SK-N-SH treated with all-trans-retinoic acid at 6 μM for 48 hours (cell line): ENCODE results near the gene SBK2.

ENCODE experiments used
- ATAC-seq: fragments of 200-7000 bp; cut with Tn5 transposase; 3 replicates; pipeline ENCODE4 v1.9.1; 2020; ENCODE audit warnings: mild to moderate bottlenecking, moderate library complexity
- ARNTL ChIP-seq: fragments of 450-650 bp; formaldehyde crosslinking; IDR thresholded peaks from 2 replicates; pipeline ENCODE4 v1.5.0; 2020; ENCODE audit warnings: low read depth, mild to moderate bottlenecking, moderate library complexity, borderline replicate concordance
- BACH2 ChIP-seq: fragments of 250-450 bp; sonication (Bioruptor Pico); IDR thresholded peaks from 2 replicates; pipeline ENCODE4 v1.9.0; 2021; ENCODE audit warnings: mild to moderate bottlenecking, borderline replicate concordance
- CSDC2 ChIP-seq: fragments of 250-450 bp; sonication (Bioruptor Pico); IDR thresholded peaks from 2 replicates; pipeline ENCODE4 v1.5.0; 2020; ENCODE audit warnings: mild to moderate bottlenecking, moderate library complexity
- ESRRG ChIP-seq: fragments of 250-450 bp; sonication (Bioruptor Pico); IDR thresholded peaks from 2 replicates; pipeline ENCODE4 v1.6.1; 2021; ENCODE audit warnings: mild to moderate bottlenecking
- GLIS3 ChIP-seq: fragments of 250-450 bp; sonication (Bioruptor Pico); IDR thresholded peaks from 2 replicates; pipeline ENCODE4 v1.5.0; 2020; ENCODE audit warnings: mild to moderate bottlenecking, moderate library complexity
- ISL1 ChIP-seq: fragments of 250-450 bp; sonication (Bioruptor Pico); IDR thresholded peaks from 2 replicates; pipeline ENCODE4 v2.1.2; 2022; ENCODE audit warnings: mild to moderate bottlenecking, moderate library complexity
- OSR1 ChIP-seq: fragments of 250-450 bp; sonication (Bioruptor Pico); IDR thresholded peaks from 2 replicates; pipeline ENCODE4 v1.8.0; 2022; ENCODE audit warnings: moderate library complexity, mild to moderate bottlenecking, inconsistent platforms
- PPARA ChIP-seq: fragments of 250-450 bp; sonication (Bioruptor Pico); IDR thresholded peaks from 2 replicates; pipeline ENCODE4 v1.5.0; 2020; ENCODE audit warnings: mild to moderate bottlenecking, borderline replicate concordance
- TCF4 ChIP-seq: fragments of 250-450 bp; sonication (Bioruptor Pico); IDR thresholded peaks from 2 replicates; pipeline ENCODE4 v1.8.0; 2021; ENCODE audit warnings: mild to moderate bottlenecking, moderate library complexity, borderline replicate concordance
- TOX ChIP-seq: fragments of 250-450 bp; sonication (Bioruptor Pico); IDR thresholded peaks from 2 replicates; pipeline ENCODE4 v1.8.0; 2021; ENCODE audit warnings: mild to moderate bottlenecking, moderate library complexity, borderline replicate concordance
- ZC3H10 ChIP-seq: fragments of 250-450 bp; sonication (Bioruptor Pico); IDR thresholded peaks from 2 replicates; pipeline ENCODE4 v1.5.1; 2021; ENCODE audit warnings: mild to moderate bottlenecking, moderate library complexity
- ZFP3 ChIP-seq: fragments of 250-450 bp; sonication (Bioruptor Pico); IDR thresholded peaks from 2 replicates; pipeline ENCODE4 v1.5.0; 2020; ENCODE audit warnings: mild to moderate bottlenecking, moderate library complexity
- ZFP30 ChIP-seq: fragments of 450-650 bp; formaldehyde crosslinking; IDR thresholded peaks from 2 replicates; pipeline ENCODE4 v1.5.0; 2022; ENCODE audit warnings: mild to moderate bottlenecking, moderate library complexity
- ZNF565 ChIP-seq: fragments of 450-650 bp; formaldehyde crosslinking; conservative IDR thresholded peaks from 2 replicates; pipeline ENCODE4 v1.5.0; 2020; ENCODE audit warnings: low read depth, mild to moderate bottlenecking, moderate library complexity
- ZNF70 ChIP-seq: fragments of 450-650 bp; formaldehyde crosslinking; IDR thresholded peaks from 2 replicates; pipeline ENCODE4 v1.5.0; 2020; ENCODE audit warnings: mild to moderate bottlenecking, moderate library complexity
- ZNF8 ChIP-seq: fragments of 450-650 bp; formaldehyde crosslinking; IDR thresholded peaks from 2 replicates; pipeline ENCODE4 v1.5.0; 2020; ENCODE audit warnings: mild to moderate bottlenecking, moderate library complexity
- TF ChIP-seq, protein P1 (sequence below): fragments of 250-450 bp; sonication (Bioruptor Pico); IDR thresholded peaks from 2 replicates; pipeline ENCODE4 v1.5.0; 2020; ENCODE audit warnings: mild to moderate bottlenecking, moderate library complexity
- TF ChIP-seq, protein P2 (sequence below): fragments of 250-450 bp; sonication (Bioruptor Pico); IDR thresholded peaks from 2 replicates; pipeline ENCODE4 v1.8.0; 2021; ENCODE audit warnings: low read depth, mild to moderate bottlenecking, moderate library complexity, borderline replicate concordance
- TF ChIP-seq, protein P3 (sequence below): fragments of 250-450 bp; sonication (Bioruptor Pico); IDR thresholded peaks from 2 replicates; pipeline ENCODE4 v1.5.1; 2020; ENCODE audit warnings: low read depth, mild to moderate bottlenecking, moderate library complexity
- TF ChIP-seq, protein P4 (sequence below): fragments of 250-450 bp; sonication (Bioruptor Pico); IDR thresholded peaks from 2 replicates; pipeline ENCODE4 v1.5.1; 2021; ENCODE audit warnings: mild to moderate bottlenecking, moderate library complexity

SBK2 gene

DNA sequence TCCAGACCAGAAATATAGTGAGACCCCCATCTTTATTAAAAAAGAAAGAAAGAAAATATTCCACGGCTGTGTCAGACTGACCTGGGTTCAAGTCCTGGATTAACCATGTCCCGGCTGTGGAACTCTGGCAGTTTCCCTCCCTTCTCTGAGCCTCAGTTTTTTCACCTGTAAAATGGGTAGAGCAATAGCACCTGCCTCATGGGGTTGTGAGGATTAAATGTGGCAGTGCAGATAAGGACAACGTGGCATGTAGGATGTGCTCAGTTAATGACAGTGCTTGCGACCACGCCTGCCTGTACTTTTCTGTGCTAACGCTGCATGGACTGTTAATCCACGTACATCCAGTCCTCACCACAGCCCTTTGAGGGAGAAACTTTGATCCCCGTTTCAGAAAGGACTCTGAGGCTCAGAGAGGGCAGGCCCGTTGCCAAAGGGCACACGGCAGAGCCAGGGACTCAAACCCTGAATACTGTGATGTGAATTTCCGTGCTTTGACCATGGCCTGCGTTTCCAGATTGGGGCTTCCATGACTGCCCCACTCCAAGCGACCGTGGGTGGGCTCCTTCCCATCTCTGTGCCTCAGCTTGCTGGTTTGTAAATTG is 16.1 kb downstream of the SBK2 start:
- no peak for TF ChIP-seq ZFP30 (CRISPR knock-in tag)
- TF ChIP-seq ARNTL (CRISPR knock-in tag): no peak
- no peak for TF ChIP-seq ZNF8 (CRISPR knock-in tag)
- no peak for TF ChIP-seq CSDC2 (CRISPR knock-in tag)
- TF ChIP-seq, protein P1, sequence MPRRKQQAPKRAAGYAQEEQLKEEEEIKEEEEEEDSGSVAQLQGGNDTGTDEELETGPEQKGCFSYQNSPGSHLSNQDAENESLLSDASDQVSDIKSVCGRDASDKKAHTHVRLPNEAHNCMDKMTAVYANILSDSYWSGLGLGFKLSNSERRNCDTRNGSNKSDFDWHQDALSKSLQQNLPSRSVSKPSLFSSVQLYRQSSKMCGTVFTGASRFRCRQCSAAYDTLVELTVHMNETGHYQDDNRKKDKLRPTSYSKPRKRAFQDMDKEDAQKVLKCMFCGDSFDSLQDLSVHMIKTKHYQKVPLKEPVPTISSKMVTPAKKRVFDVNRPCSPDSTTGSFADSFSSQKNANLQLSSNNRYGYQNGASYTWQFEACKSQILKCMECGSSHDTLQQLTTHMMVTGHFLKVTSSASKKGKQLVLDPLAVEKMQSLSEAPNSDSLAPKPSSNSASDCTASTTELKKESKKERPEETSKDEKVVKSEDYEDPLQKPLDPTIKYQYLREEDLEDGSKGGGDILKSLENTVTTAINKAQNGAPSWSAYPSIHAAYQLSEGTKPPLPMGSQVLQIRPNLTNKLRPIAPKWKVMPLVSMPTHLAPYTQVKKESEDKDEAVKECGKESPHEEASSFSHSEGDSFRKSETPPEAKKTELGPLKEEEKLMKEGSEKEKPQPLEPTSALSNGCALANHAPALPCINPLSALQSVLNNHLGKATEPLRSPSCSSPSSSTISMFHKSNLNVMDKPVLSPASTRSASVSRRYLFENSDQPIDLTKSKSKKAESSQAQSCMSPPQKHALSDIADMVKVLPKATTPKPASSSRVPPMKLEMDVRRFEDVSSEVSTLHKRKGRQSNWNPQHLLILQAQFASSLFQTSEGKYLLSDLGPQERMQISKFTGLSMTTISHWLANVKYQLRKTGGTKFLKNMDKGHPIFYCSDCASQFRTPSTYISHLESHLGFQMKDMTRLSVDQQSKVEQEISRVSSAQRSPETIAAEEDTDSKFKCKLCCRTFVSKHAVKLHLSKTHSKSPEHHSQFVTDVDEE (CRISPR knock-in tag): no peak
- no peak for TF ChIP-seq BACH2 (CRISPR knock-in tag)
- TF ChIP-seq OSR1 (CRISPR knock-in tag): no peak
- TF ChIP-seq ESRRG (CRISPR knock-in tag): no peak
- no peak for TF ChIP-seq TCF4
- TF ChIP-seq, protein P2, sequence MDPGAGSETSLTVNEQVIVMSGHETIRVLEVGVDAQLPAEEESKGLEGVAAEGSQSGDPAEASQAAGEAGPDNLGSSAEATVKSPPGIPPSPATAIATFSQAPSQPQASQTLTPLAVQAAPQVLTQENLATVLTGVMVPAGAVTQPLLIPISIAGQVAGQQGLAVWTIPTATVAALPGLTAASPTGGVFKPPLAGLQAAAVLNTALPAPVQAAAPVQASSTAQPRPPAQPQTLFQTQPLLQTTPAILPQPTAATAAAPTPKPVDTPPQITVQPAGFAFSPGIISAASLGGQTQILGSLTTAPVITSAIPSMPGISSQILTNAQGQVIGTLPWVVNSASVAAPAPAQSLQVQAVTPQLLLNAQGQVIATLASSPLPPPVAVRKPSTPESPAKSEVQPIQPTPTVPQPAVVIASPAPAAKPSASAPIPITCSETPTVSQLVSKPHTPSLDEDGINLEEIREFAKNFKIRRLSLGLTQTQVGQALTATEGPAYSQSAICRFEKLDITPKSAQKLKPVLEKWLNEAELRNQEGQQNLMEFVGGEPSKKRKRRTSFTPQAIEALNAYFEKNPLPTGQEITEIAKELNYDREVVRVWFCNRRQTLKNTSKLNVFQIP (CRISPR knock-in tag): no peak
- no peak for TF ChIP-seq TOX (CRISPR knock-in tag)
- TF ChIP-seq, all 23 proteins: peak for 0
- no peak for ATAC-seq

DNA sequence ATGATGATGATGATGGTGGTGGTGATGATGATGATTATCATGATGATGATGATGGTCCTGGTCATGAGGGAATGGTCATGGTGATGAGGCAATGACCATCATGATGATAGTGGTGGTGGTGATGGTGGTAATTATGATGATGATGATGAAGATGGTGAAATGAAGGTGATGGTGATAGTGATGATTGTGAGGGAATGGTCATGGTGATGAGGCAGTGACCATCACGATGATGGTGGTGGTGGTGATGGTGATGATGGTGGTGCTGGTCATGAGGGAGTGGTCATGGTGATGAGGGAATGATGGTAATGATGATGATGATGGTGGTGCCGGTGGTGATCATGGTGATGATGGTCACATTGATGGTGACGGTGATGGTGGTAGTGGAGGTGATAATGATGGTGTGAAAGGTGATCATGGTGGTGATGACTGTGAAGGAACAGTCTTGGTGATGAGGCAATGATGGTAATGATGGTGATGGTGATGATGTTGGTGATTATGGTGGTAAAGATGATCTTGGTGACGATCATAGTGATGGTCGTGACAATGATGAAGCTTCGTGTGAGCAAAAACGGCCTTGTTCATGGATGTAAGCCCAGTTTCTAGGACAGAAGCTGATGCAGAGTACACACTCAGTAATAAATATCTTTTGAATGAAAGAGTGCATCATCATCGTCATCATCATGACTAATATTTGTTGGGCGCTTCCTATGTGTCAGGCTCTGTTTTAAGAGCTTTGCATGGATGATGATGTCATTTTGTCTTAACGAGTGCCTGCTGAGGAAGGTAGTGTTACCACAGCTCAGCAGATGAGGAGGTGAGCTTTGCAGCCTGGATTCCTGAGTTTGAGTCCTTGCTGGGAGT is 17.3 kb downstream of the SBK2 start:
- ATAC-seq: no peak
- TF ChIP-seq, protein P2 (CRISPR knock-in tag): no peak
- TF ChIP-seq ZC3H10 (CRISPR knock-in tag): no peak
- TF ChIP-seq ARNTL (CRISPR knock-in tag): no peak
- TF ChIP-seq ZFP30 (CRISPR knock-in tag): no peak
- no peak for TF ChIP-seq BACH2 (CRISPR knock-in tag)
- TF ChIP-seq ZNF70: no peak
- TF ChIP-seq, all 23 proteins: peak for 0

DNA sequence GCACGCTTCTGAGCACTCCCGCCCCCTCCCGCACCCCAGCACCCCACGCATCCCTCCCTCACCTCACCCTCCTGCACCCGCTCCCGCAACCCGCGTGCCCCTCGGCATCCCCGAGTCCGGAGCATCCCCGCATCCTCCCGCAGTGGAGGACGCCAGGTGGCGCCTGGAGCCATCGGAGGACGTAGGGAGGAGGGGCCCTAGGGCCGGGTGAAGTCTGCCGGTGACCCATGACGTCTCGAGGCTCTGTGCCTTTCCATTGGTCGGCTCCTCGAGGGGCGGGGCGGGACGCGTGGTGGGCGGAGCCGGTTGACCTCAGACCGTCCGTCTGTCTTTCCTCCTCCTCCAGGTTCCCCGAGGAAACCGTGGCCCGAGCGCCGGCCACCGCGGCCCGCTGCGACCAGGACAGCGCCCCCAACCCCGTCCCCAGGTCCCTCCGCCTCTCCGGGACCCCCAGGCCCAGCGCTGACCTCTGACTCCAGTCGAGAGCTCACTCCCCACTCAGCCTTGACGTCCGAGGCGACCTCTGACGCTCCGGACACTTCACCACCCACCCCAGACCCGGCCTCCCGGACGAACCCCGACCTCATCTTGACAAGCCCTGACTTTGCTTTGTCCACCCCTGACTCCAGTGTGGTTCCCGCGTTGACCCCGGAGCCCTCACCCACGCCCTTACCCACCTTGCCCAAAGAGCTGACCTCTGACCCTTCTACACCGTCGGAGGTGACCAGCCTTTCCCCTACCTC is 19.9 kb downstream of the SBK2 start:
- ATAC-seq: peak; percentile 98
- TF ChIP-seq ZNF565 (CRISPR knock-in tag) (no peak), ZC3H10 (CRISPR knock-in tag) (no peak), ISL1 (CRISPR knock-in tag) (no peak), ARNTL (CRISPR knock-in tag) (no peak), ESRRG (CRISPR knock-in tag) (no peak), BACH2 (CRISPR knock-in tag) (no peak), TCF4 (no peak), ZFP3 (CRISPR knock-in tag) (no peak), GLIS3 (CRISPR knock-in tag) (no peak), ZNF8 (CRISPR knock-in tag) (no peak), PPARA (CRISPR knock-in tag) (no peak)
- TF ChIP-seq, protein P3, sequence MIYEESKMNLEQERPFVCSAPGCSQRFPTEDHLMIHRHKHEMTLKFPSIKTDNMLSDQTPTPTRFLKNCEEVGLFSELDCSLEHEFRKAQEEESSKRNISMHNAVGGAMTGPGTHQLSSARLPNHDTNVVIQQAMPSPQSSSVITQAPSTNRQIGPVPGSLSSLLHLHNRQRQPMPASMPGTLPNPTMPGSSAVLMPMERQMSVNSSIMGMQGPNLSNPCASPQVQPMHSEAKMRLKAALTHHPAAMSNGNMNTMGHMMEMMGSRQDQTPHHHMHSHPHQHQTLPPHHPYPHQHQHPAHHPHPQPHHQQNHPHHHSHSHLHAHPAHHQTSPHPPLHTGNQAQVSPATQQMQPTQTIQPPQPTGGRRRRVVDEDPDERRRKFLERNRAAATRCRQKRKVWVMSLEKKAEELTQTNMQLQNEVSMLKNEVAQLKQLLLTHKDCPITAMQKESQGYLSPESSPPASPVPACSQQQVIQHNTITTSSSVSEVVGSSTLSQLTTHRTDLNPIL: no peak
- TF ChIP-seq, protein P1 (CRISPR knock-in tag): no peak
- TF ChIP-seq, protein P4, sequence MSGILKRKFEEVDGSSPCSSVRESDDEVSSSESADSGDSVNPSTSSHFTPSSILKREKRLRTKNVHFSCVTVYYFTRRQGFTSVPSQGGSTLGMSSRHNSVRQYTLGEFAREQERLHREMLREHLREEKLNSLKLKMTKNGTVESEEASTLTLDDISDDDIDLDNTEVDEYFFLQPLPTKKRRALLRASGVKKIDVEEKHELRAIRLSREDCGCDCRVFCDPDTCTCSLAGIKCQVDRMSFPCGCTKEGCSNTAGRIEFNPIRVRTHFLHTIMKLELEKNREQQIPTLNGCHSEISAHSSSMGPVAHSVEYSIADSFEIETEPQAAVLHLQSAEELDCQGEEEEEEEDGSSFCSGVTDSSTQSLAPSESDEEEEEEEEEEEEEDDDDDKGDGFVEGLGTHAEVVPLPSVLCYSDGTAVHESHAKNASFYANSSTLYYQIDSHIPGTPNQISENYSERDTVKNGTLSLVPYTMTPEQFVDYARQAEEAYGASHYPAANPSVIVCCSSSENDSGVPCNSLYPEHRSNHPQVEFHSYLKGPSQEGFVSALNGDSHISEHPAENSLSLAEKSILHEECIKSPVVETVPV: no peak
